HepG2 (cell line): ENCODE data around the gene ARHGEF16. TPM values are rescaled to one million over a fixed set of nuclear protein-coding genes. Genes with fewer than 3 reads are reported as not detected.

Experiments
- ATAC-seq: fragments of 200-7000 bp; cut with Tn5 transposase; 3 replicates; pipeline ENCODE4 v1.9.1; 2020; ENCODE audit warnings: mild to moderate bottlenecking, moderate library complexity
- BruUV-seq: library from RNA; stranded (reverse); fragments of 400-500 nt; replicated peaks from 2 replicates; lab custom pipeline; 2021; lab: Mats Ljungman, UMichigan
- CTCF ChIA-PET: fragments of 300-600 bp; formaldehyde crosslinking; extraction: SDS; loops from one replicate; lab custom pipeline; 2021; ENCODE audit warnings: low total read pairs, inconsistent platforms, low intra/inter-chr PET ratio; lab: Yijun Ruan, JAX
- POLR2A ChIA-PET: fragments of 350-600 bp; sonication (Branson Sonifier 250); formaldehyde crosslinking; loops from one replicate; lab custom pipeline; 2020; ENCODE audit warnings: antibody characterized with exemption, inconsistent platforms; lab: Yijun Ruan, JAX
- DNase-seq: peaks from one replicate; pipeline ENCODE4 v3.0.0-alpha.2; 2015; ENCODE audit warnings: low spot score
- FAIRE-seq: peaks from 3 replicates; lab custom pipeline; 2011; peaks lifted over from hg19 to GRCh38; lab: Jason Lieb, UNC
- H2AFZ ChIP-seq: one replicate; pipeline ENCODE4 v1.6.1; 2011; ENCODE audit warnings: low read length, inconsistent platforms
- H3K27ac ChIP-seq: fragments of 300-600 bp; 3 replicates; pipeline ENCODE4 v1.8.0; 2011; ENCODE audit warnings: mixed run types, mild to moderate bottlenecking, mixed read lengths, low read length, inconsistent platforms; ENCODE audit not compliant: insufficient read depth; ENCODE audit errors: extremely low read length
- H3K27me3 ChIP-seq, 2 experiments: fragments of 200-600 bp in 1 of 2; 2 replicates in 1 of 2; 3 replicates in 1 of 2; pipeline versions ENCODE4 v1.6.0 to v1.8.0; 2011; ENCODE audit warnings: low read length in 2 of 2, mild to moderate bottlenecking in 2 of 2, moderate library complexity in 2 of 2, inconsistent platforms in 1 of 2; ENCODE audit not compliant: insufficient read depth in 2 of 2, control insufficient read depth in 1 of 2
- H3K36me3 ChIP-seq, 2 experiments: fragments of 200-600 bp in 1 of 2; replicated peaks in 1 of 2; 2 replicates in 1 of 2; 3 replicates in 1 of 2; pipeline versions ENCODE4 v1.5.1 to v1.8.0; 2011; ENCODE audit warnings: low read length in 2 of 2, inconsistent platforms in 1 of 2; ENCODE audit not compliant: insufficient read depth in 2 of 2, control insufficient read depth in 1 of 2
- H3K4me1 ChIP-seq: 2 replicates; pipeline ENCODE4 v1.5.1; 2012; ENCODE audit warnings: low read length, inconsistent platforms; ENCODE audit not compliant: insufficient read depth
- H3K4me2 ChIP-seq: 2 replicates; pipeline ENCODE4 v1.6.0; 2011; ENCODE audit warnings: low read depth, low read length, inconsistent platforms
- H3K4me3 ChIP-seq, 3 experiments: fragments of 200-600 bp in 1 of 3; sonication (generic), shearing (Covaris generic) in 1 of 3; replicated peaks in 1 of 3; 2 replicates each; pipeline ENCODE4 v1.5.1; 2011 to 2016; ENCODE audit warnings: low read length in 3 of 3, inconsistent platforms in 2 of 3, low read depth in 2 of 3, mild to moderate bottlenecking in 2 of 3, control low read depth in 1 of 3, mixed read lengths in 1 of 3; ENCODE audit not compliant: insufficient read depth in 1 of 3
- H3K79me2 ChIP-seq: one replicate; pipeline ENCODE4 v1.6.1; 2011; ENCODE audit warnings: low read length, inconsistent platforms; ENCODE audit not compliant: insufficient read depth
- H3K9ac ChIP-seq: 2 replicates; pipeline ENCODE4 v1.6.0; 2011; ENCODE audit warnings: mild to moderate bottlenecking, low read depth, low read length, inconsistent platforms; ENCODE audit not compliant: insufficient read depth
- H3K9me3 ChIP-seq: 2 replicates; pipeline ENCODE4 v1.5.1; 2012; ENCODE audit warnings: mild to moderate bottlenecking, low read length
- H4K20me1 ChIP-seq: 2 replicates; pipeline ENCODE4 v1.6.0; 2011; ENCODE audit warnings: inconsistent platforms, mild to moderate bottlenecking, low read length, moderate library complexity; ENCODE audit not compliant: insufficient read depth
- ELF3 ChIP-seq: IDR thresholded peaks from 2 replicates; pipeline ENCODE4 v1.6.1; 2016; ENCODE audit warnings: missing genetic modification reagents, missing compliant biosample characterization
- HHEX ChIP-seq: IDR thresholded peaks from 2 replicates; pipeline ENCODE4 v1.6.1; 2016; ENCODE audit warnings: control low read depth
- HNRNPK ChIP-seq: fragments of 200-400 bp; formaldehyde crosslinking; IDR thresholded peaks from 2 replicates; pipeline ENCODE4 v1.6.1; 2018; ENCODE audit warnings: low read length, low read depth, moderate library complexity, mild to moderate bottlenecking; ENCODE audit not compliant: poor library complexity, severe bottlenecking
- ISX ChIP-seq: sonication (generic); formaldehyde crosslinking; conservative IDR thresholded peaks from 2 replicates; pipeline ENCODE4 v1.5.0; 2020; ENCODE audit warnings: missing genetic modification reagents
- KLF9 ChIP-seq: IDR thresholded peaks from 2 replicates; pipeline ENCODE4 v1.6.1; 2016; ENCODE audit warnings: low read depth
- NFE2 ChIP-seq: sonication (generic); formaldehyde crosslinking; IDR thresholded peaks from 2 replicates; pipeline ENCODE4 v1.4.0; 2020; ENCODE audit warnings: missing genetic modification reagents
- PHF8 ChIP-seq: sonication (generic); formaldehyde crosslinking; IDR thresholded peaks from 2 replicates; pipeline ENCODE4 v1.5.0; 2020; ENCODE audit warnings: missing genetic modification reagents
- PTBP1 ChIP-seq: fragments of 200-400 bp; formaldehyde crosslinking; IDR thresholded peaks from 2 replicates; pipeline ENCODE4 v1.6.1; 2018; ENCODE audit warnings: low read length, low read depth; ENCODE audit not compliant: poor library complexity, severe bottlenecking
- RAD51 ChIP-seq: fragments of 450-650 bp; IDR thresholded peaks from 2 replicates; pipeline ENCODE4 v1.6.1; 2016; ENCODE audit warnings: borderline replicate concordance
- TSC22D2 ChIP-seq: sonication (generic); formaldehyde crosslinking; IDR thresholded peaks from 2 replicates; pipeline ENCODE4 v1.5.1; 2020; ENCODE audit warnings: missing genetic modification reagents, mild to moderate bottlenecking, borderline replicate concordance
- ZNF124 ChIP-seq: sonication (generic); formaldehyde crosslinking; IDR thresholded peaks from 2 replicates; pipeline ENCODE4 v1.4.0; 2020; ENCODE audit warnings: missing genetic modification reagents
- ZNF317 ChIP-seq: sonication (generic); formaldehyde crosslinking; IDR thresholded peaks from 2 replicates; pipeline ENCODE4 v1.5.0; 2020; ENCODE audit warnings: mild to moderate bottlenecking, missing genetic modification reagents
- ZNF329 ChIP-seq: sonication (generic); formaldehyde crosslinking; IDR thresholded peaks from 2 replicates; pipeline ENCODE4 v1.9.0; 2021; ENCODE audit warnings: low read depth, mild to moderate bottlenecking, missing genetic modification reagents
- ZNF7 ChIP-seq: IDR thresholded peaks from 2 replicates; pipeline ENCODE4 v1.6.1; 2016; ENCODE audit warnings: missing biosample characterization, missing genetic modification reagents
- ZNF766 ChIP-seq: sonication (generic); formaldehyde crosslinking; IDR thresholded peaks from 2 replicates; pipeline ENCODE4 v1.5.0; 2020; ENCODE audit warnings: missing genetic modification reagents, borderline replicate concordance
- ZSCAN21 ChIP-seq: sonication (generic); formaldehyde crosslinking; IDR thresholded peaks from 2 replicates; pipeline ENCODE4 v1.8.0; 2022; ENCODE audit warnings: mild to moderate bottlenecking, missing genetic modification reagents, moderate library complexity, borderline replicate concordance
- WGBS: methylation state at CpG from one replicate; pipeline ENCODE4 v1.1.6; 2017; ENCODE audit warnings: low lambda C conversion rate; 5-methylcytosine and 5-hydroxymethylcytosine counted together
- in situ Hi-C: cut with HindIII; loops from 2 replicates; pipeline ENCODE4 v1.10.0; 2017; ENCODE audit warnings: low pct_unique_long_range_greater_than_20kb; ENCODE audit not compliant: extremely low pct_ligation_motif_present
- intact Hi-C: fragments of 100-400 bp; cut with micrococcal nuclease; formaldehyde crosslinking; loops from one replicate; pipeline ENCODE4 v1.10.0; 2022; ENCODE audit not compliant: unreplicated experiment
- polyA plus RNA-seq, 8 experiments: library from polyadenylated mRNA; depleted of rRNA in 3 of 8; stranded (reverse) in 7 of 8; unstranded in 1 of 8; fragments of >200 nt; fragmentation: Illumina TruSeq in 4 of 8; extraction: Trizol in 4 of 8; gene quantifications; 2 replicates each; pipeline versions ENCODE4 v1.2.1 to v1.2.3, GENCODE V29; 2011 to 2016; ENCODE audit warnings: low read depth in 4 of 8, missing spikeins in 1 of 8, mixed read lengths in 1 of 8; ENCODE audit not compliant: insufficient read depth in 1 of 8
- total RNA-seq, 5 experiments: library from RNA; depleted of rRNA; stranded (reverse); fragments of >200 nt; fragmentation: Illumina TruSeq; extraction: Trizol; gene quantifications; 2 replicates each; pipeline ENCODE4 v1.2.3, GENCODE V29; 2016; ENCODE audit warnings: low read depth in 1 of 5
- TF ChIP-seq, protein P1 (sequence below): IDR thresholded peaks from 2 replicates; pipeline ENCODE4 v1.6.1; 2016; ENCODE audit warnings: missing compliant biosample characterization, missing genetic modification reagents, borderline replicate concordance
- TF ChIP-seq, protein P2 (sequence below): sonication (generic); formaldehyde crosslinking; IDR thresholded peaks from 2 replicates; pipeline ENCODE4 v1.8.0; 2022; ENCODE audit warnings: low read depth, missing genetic modification reagents
- TF ChIP-seq, protein P3 (sequence below), 2 experiments: IDR thresholded peaks; 2 replicates each; pipeline ENCODE4 v1.6.1; 2011 to 2012; ENCODE audit warnings: low read length in 2 of 2, borderline replicate concordance in 1 of 2, low read depth in 1 of 2, mild to moderate bottlenecking in 1 of 2, moderate library complexity in 1 of 2

ARHGEF16 gene
- total and polyA plus RNA-seq, 2 of the 13 experiments (the other 11 are each of a cell fraction or from before 2014, with no cell fraction given): 20.3 to 39.9 TPM

DNA sequence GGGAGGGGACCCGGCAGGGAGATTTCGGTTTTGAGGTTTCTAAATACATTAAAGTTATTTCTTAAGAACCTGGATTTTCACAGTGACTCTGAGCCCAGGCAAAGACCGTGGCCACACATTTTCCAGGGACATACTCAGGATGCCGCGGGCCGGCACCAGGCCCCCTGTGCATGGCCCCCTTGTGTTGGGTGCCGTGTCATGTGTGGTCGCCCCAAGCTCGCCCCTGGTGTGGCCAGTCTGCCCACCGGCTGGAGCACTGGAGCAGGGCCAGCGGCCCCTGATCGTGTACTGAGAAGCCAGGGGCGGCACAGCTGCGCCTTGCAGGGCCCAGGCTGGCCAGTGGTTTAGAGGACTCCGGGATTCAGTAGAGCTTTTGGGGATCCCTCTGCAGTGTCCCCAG lies 26.6 kb downstream of the ARHGEF16 start:
- 95% methylated on average over 13 of the region's 15 CpGs for WGBS
- H3K9ac ChIP-seq: no peak overlapping the region
- peaks cover 5 to 14% of the 10 kb centered on the region in 2 experiments; a peak in 3 of 5 replicates for H3K36me3 ChIP-seq
- no peaks in the 10 kb centered on the region for H3K79me2 ChIP-seq
- in situ Hi-C loops: loop anchor here (5.0 kb wide), 2 partner anchors 39 to 141 kb away; no protein-coding TSS in a partner anchor
- H3K4me1 ChIP-seq: peaks cover 40% of the 10 kb centered on the region
- BruUV-seq: no TSS peak
- H2AFZ ChIP-seq: no peak overlapping the region
- CTCF ChIA-PET: no interaction called here
- ATAC-seq: no peak
- no peak for DNase-seq
- POLR2A ChIA-PET: interaction anchor here (1.1 to 3.6 kb wide), 4 partner anchors 10 to 28 kb away, joined by 3 to 20 read pairs (median 12); no protein-coding TSS in a partner anchor
- H4K20me1 ChIP-seq: no peaks in the 10 kb centered on the region
- no peak overlapping the region for H3K4me2 ChIP-seq
- H3K27me3 ChIP-seq: no peaks in the 10 kb centered on the region
- TF ChIP-seq, protein P1, sequence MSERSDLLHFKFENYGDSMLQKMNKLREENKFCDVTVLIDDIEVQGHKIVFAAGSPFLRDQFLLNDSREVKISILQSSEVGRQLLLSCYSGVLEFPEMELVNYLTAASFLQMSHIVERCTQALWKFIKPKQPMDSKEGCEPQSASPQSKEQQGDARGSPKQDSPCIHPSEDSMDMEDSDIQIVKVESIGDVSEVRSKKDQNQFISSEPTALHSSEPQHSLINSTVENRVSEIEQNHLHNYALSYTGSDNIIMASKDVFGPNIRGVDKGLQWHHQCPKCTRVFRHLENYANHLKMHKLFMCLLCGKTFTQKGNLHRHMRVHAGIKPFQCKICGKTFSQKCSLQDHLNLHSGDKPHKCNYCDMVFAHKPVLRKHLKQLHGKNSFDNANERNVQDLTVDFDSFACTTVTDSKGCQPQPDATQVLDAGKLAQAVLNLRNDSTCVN: no peak
- TF ChIP-seq, protein P2, sequence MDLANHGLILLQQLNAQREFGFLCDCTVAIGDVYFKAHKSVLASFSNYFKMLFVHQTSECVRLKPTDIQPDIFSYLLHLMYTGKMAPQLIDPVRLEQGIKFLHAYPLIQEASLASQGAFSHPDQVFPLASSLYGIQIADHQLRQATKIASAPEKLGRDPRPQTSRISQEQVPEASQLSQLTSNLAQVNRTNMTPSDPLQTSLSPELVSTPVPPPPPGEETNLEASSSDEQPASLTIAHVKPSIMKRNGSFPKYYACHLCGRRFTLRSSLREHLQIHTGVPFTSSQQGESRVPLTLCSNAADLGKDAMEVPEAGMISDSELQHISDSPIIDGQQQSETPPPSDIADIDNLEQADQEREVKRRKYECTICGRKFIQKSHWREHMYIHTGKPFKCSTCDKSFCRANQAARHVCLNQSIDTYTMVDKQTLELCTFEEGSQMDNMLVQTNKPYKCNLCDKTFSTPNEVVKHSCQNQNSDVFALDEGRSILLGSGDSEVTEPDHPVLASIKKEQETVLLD (CRISPR knock-in tag): no peak
- TF ChIP-seq HNRNPK (no peak), ZNF766 (no peak), KLF9 (no peak), HHEX (CRISPR knock-in tag) (no peak), ZNF329 (CRISPR knock-in tag) (no peak), NFE2 (CRISPR knock-in tag) (no peak), TSC22D2 (no peak), ELF3 (no peak), ISX (CRISPR knock-in tag) (no peak), ZNF317 (CRISPR knock-in tag) (no peak), RAD51 (no peak), ZNF7 (no peak), PTBP1 (no peak), ZSCAN21 (no peak), ZNF124 (CRISPR knock-in tag) (no peak), PHF8 (no peak)
- TF ChIP-seq, protein P3, sequence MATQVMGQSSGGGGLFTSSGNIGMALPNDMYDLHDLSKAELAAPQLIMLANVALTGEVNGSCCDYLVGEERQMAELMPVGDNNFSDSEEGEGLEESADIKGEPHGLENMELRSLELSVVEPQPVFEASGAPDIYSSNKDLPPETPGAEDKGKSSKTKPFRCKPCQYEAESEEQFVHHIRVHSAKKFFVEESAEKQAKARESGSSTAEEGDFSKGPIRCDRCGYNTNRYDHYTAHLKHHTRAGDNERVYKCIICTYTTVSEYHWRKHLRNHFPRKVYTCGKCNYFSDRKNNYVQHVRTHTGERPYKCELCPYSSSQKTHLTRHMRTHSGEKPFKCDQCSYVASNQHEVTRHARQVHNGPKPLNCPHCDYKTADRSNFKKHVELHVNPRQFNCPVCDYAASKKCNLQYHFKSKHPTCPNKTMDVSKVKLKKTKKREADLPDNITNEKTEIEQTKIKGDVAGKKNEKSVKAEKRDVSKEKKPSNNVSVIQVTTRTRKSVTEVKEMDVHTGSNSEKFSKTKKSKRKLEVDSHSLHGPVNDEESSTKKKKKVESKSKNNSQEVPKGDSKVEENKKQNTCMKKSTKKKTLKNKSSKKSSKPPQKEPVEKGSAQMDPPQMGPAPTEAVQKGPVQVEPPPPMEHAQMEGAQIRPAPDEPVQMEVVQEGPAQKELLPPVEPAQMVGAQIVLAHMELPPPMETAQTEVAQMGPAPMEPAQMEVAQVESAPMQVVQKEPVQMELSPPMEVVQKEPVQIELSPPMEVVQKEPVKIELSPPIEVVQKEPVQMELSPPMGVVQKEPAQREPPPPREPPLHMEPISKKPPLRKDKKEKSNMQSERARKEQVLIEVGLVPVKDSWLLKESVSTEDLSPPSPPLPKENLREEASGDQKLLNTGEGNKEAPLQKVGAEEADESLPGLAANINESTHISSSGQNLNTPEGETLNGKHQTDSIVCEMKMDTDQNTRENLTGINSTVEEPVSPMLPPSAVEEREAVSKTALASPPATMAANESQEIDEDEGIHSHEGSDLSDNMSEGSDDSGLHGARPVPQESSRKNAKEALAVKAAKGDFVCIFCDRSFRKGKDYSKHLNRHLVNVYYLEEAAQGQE (IDR thresholded peaks at IDR 0.05; ENCODE audit: borderline replicate concordance in 1 of 2, low read depth in 1 of 2, low read length in 2 of 2): no peak
- H3K4me3 ChIP-seq: no peak overlapping the region
- no peak for FAIRE-seq
- no peak overlapping the region for H3K27ac ChIP-seq
- intact Hi-C loops: no loop called here
- H3K9me3 ChIP-seq: no peaks in the 10 kb centered on the region
